GM18526 (cell line): ENCODE data around the gene STAT4.

Experiments
- POLR2A ChIP-seq: IDR thresholded peaks from 3 replicates; pipeline ENCODE4 v1.6.1; 2011; ENCODE audit not compliant: insufficient read length; ENCODE audit errors: extremely low read depth

STAT4 gene

GRCh38 chr2:190979906-190980629 lies 170.7 kb downstream of the STAT4 start:
- peak; percentile 20 for TF ChIP-seq POLR2A
